Cardiac muscle cell (in vitro differentiated cells and primary cell): ENCODE data around the gene SKI. TPM values are rescaled to one million over a fixed set of nuclear protein-coding genes. Genes with fewer than 3 reads are reported as not detected.

Experiments
- DNase-seq, 2 donors: peaks; one replicate each; pipeline versions ENCODE4 v3.0.0 to v3.0.0-alpha.2; 2010 to 2017; ENCODE audit warnings: low read depth in 1 of 2, low spot score in 1 of 2
- H3K27ac ChIP-seq: fragments of 200-600 bp; sonication (generic); 2 replicates; pipeline ENCODE4 v1.5.1; 2016
- H3K27me3 ChIP-seq: fragments of 200-600 bp; sonication (generic); 2 replicates; pipeline ENCODE4 v1.6.0; 2016; ENCODE audit warnings: control low read depth
- H3K36me3 ChIP-seq: fragments of 200-600 bp; sonication (generic); 2 replicates; pipeline ENCODE4 v1.5.1; 2016; ENCODE audit warnings: control low read depth
- H3K4me1 ChIP-seq: fragments of 200-600 bp; sonication (generic); 2 replicates; pipeline ENCODE4 v1.8.1; 2017; ENCODE audit warnings: low read depth, mild to moderate bottlenecking, mixed run types
- H3K4me3 ChIP-seq: fragments of 200-600 bp; sonication (generic); 2 replicates; pipeline ENCODE4 v1.5.1; 2016; ENCODE audit warnings: mild to moderate bottlenecking
- H3K9me3 ChIP-seq: fragments of 200-600 bp; sonication (generic); 2 replicates; pipeline ENCODE4 v1.5.1; 2017; ENCODE audit warnings: low read depth, mild to moderate bottlenecking, control low read depth
- CTCF ChIP-seq: IDR thresholded peaks from 2 replicates; pipeline ENCODE4 v1.5.1; 2012; ENCODE audit warnings: low read depth, mild to moderate bottlenecking, low read length
- polyA plus RNA-seq: library from polyadenylated mRNA; unstranded; fragments of >200 nt; fragmentation: Nextera tagmentation; extraction: Ambion mirVana; gene quantifications from 2 replicates; pipeline ENCODE4 v1.2.1, GENCODE V29; 2016
- total RNA-seq: library from RNA; depleted of rRNA; stranded (reverse); fragments of >200 nt; gene quantifications from 2 replicates; pipeline ENCODE4 v1.2.3, GENCODE V29; 2016

Gene SKI
- total and polyA plus RNA-seq, 2 experiments from 2014 or later, result 2.7 to 31.9 TPM

GRCh38 chr1:2344744-2345296, 116.7 kb downstream of the SKI start:
- Histone ChIP-seq H3K4me1 (no peaks in the 10 kb centered on the region), H3K27me3 (no peaks in the 10 kb centered on the region), H3K36me3 (no peaks in the 10 kb centered on the region), H3K9me3 (no peaks in the 10 kb centered on the region), H3K4me3 (no peak overlapping the region), H3K27ac (no peak overlapping the region)
- no peak for DNase-seq
- no peak for TF ChIP-seq CTCF

- no peak for TF ChIP-seq CTCF
- Histone ChIP-seq H3K27me3 (no peaks in the 10 kb centered on the region), H3K4me1 (no peaks in the 10 kb centered on the region), H3K27ac (no peak overlapping the region), H3K36me3 (no peaks in the 10 kb centered on the region), H3K4me3 (no peak overlapping the region), H3K9me3 (no peaks in the 10 kb centered on the region)
- DNase-seq, result no peak
Measured at GRCh38 chr1:2345297-2346075, 117.4 kb downstream of the SKI start.

GRCh38 chr1:2346691-2347408, 118.7 kb downstream of the SKI start:
- no peak for TF ChIP-seq CTCF
- H3K27me3 ChIP-seq, result no peaks in the 10 kb centered on the region
- H3K36me3 ChIP-seq, result no peaks in the 10 kb centered on the region
- no peak for DNase-seq
- H3K27ac ChIP-seq, result no peak overlapping the region
- no peaks in the 10 kb centered on the region for H3K4me1 ChIP-seq
- H3K9me3 ChIP-seq, result no peaks in the 10 kb centered on the region
- no peak overlapping the region for H3K4me3 ChIP-seq

GRCh38 chr1:2347409-2347785, 119.3 kb downstream of the SKI start:
- DNase-seq, result no peak
- TF ChIP-seq CTCF, result no peak
- Histone ChIP-seq H3K27me3 (no peaks in the 10 kb centered on the region), H3K36me3 (no peaks in the 10 kb centered on the region), H3K4me3 (no peak overlapping the region), H3K9me3 (no peaks in the 10 kb centered on the region), H3K4me1 (no peaks in the 10 kb centered on the region), H3K27ac (no peak overlapping the region)

- H3K27me3 ChIP-seq, result no peaks in the 10 kb centered on the region
- H3K36me3 ChIP-seq, result no peaks in the 10 kb centered on the region
- H3K9me3 ChIP-seq, result no peaks in the 10 kb centered on the region
- no peak overlapping the region for H3K27ac ChIP-seq
- no peak for TF ChIP-seq CTCF
- H3K4me1 ChIP-seq, result no peaks in the 10 kb centered on the region
- no peak overlapping the region for H3K4me3 ChIP-seq
- DNase-seq, result no peak
Measured at GRCh38 chr1:2347896-2348295, 119.8 kb downstream of the SKI start.
